ENCODE measurements around the gene FAT4.

GRCh38 chr4:125315576-125316400, 1.0 kb downstream of the FAT4 start:
- TF ChIP-seq RFX5 (IDR thresholded peaks at IDR 0.05; ENCODE audit: low read depth, low read length) (no peak), USF2 (IDR thresholded peaks at IDR 0.05; ENCODE audit: low read depth, low read length) (no peak), RAD21 (IDR thresholded peaks at IDR 0.05; ENCODE audit: low read length) (no peak; the same call in 1 of the 2 replicates), POLR2A (IDR thresholded peaks at IDR 0.05; ENCODE audit: low read depth, low read length) (no peak), CTCF (conservative IDR thresholded peaks at IDR 0.05; ENCODE audit: low read depth, low read length) (peak; percentile 23; the same call in 1 of the 2 replicates), CEBPB (IDR thresholded peaks at IDR 0.05; ENCODE audit: low read depth, low read length) (no peak), RCOR1 (IDR thresholded peaks at IDR 0.05; ENCODE audit: insufficient replicate concordance, low read length) (no peak), ELK1 (IDR thresholded peaks at IDR 0.05; ENCODE audit: borderline replicate concordance, low read depth, low read length) (no peak), SMC3 (IDR thresholded peaks at IDR 0.05; ENCODE audit: low read depth, low read length) (no peak), NFE2L2 (IDR thresholded peaks at IDR 0.05; ENCODE audit: low read depth, low read length) (no peak), MXI1 (IDR thresholded peaks at IDR 0.05; ENCODE audit: borderline replicate concordance, low read depth, low read length) (no peak)
